Uterus (tissue), 2 donors: ENCODE data around the gene GABRA5.

Source experiments
- POLR2A ChIP-seq, 2 donors: fragments of 450-650 bp; IDR thresholded peaks; one replicate each; pipeline ENCODE4 v1.6.1; 2016; ENCODE audit warnings: antibody characterized with exemption in 2 of 2, mild to moderate bottlenecking in 1 of 2, moderate library complexity in 1 of 2
- TF ChIP-seq, protein P1 (sequence below), 4 experiments: fragments of 200-600 bp in 2 of 4; fragments of 450-650 bp in 2 of 4; sonication (generic) in 2 of 4; IDR thresholded peaks; one replicate each; pipeline ENCODE4 v1.5.1; 2016 to 2019; ENCODE audit warnings: antibody characterized with exemption in 4 of 4, mild to moderate bottlenecking in 2 of 4, moderate library complexity in 1 of 4

DNA sequence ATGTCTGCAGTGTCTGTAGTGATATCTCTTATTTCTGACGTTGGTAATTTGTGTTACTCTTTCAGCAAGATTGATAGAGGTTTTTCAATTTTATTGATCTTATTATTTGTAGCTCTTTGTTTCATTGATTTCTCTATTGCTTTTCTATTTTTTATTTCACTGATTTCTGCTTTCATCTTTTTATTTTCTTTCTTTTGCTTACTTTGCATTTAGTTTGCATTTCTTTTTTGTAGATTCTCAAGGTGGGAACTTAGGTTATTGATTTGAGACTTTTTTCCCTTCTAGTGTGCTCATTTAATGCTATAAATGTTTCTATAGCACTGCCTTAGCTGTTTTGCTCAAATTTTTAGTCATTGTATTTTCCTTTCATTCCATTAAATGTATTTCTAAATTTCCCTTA, 54.6 kb downstream of the GABRA5 start:
- TF ChIP-seq, protein P1, sequence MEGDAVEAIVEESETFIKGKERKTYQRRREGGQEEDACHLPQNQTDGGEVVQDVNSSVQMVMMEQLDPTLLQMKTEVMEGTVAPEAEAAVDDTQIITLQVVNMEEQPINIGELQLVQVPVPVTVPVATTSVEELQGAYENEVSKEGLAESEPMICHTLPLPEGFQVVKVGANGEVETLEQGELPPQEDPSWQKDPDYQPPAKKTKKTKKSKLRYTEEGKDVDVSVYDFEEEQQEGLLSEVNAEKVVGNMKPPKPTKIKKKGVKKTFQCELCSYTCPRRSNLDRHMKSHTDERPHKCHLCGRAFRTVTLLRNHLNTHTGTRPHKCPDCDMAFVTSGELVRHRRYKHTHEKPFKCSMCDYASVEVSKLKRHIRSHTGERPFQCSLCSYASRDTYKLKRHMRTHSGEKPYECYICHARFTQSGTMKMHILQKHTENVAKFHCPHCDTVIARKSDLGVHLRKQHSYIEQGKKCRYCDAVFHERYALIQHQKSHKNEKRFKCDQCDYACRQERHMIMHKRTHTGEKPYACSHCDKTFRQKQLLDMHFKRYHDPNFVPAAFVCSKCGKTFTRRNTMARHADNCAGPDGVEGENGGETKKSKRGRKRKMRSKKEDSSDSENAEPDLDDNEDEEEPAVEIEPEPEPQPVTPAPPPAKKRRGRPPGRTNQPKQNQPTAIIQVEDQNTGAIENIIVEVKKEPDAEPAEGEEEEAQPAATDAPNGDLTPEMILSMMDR (IDR thresholded peaks at IDR 0.05) = no peak
- TF ChIP-seq POLR2A (IDR thresholded peaks at IDR 0.05) = no peak
